ENCODE measurements around the gene GALK2. TPM values are rescaled to one million over a fixed set of nuclear protein-coding genes. Genes with fewer than 3 reads are reported as not detected.

The GALK2 gene
- total and polyA plus RNA-seq, 7 donors, result 14.7 to 36.0 (median 16.3) TPM

DNA sequence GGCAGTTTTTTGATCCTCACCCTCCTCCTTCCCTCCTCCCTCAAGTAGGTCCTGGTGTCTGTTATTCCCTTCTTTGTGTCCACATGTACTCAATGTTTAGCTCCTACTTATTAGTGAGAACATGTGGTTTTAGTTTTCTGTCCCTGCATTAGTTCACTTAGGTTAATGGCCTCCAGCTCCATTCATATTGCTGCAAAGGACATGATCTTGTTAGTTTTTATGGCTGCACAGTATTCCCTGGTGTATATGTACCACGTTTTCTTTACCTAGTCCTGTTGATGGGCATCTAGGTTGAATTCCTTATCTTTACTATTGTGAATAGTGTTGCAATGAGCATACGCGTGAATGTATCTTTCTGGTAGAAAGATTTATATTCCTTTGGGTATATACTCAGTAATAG, 191.3 kb downstream of the GALK2 start:
- no peaks in the 10 kb centered on the region for H3K4me1 ChIP-seq
- ATAC-seq, result no peak
- 70 to 78% (median 76%) methylated on average over 3 of the region's 3 CpGs for WGBS, 3 donors
- no peak overlapping the region for H3K4me3 ChIP-seq
- no peaks in the 10 kb centered on the region for H3K9me3 ChIP-seq
- no peak for TF ChIP-seq CTCF (IDR thresholded peaks at IDR 0.05)
- H3K36me3 ChIP-seq (ENCODE audit: insufficient read depth in 1 of 2, low read depth in 1 of 2), result no peaks in the 10 kb centered on the region
- DNase-seq, result no peak
- intact Hi-C loops (cut with DNase I), result loop anchor here in 1 of 2 donors (10.0 kb wide), 1 partner anchor 83 kb away; no protein-coding TSS in a partner anchor
- H3K27ac ChIP-seq, result no peak overlapping the region
- H3K27me3 ChIP-seq (ENCODE audit: insufficient read depth in 3 of 3, low read length in 2 of 3), result no peaks in the 10 kb centered on the region

- intact Hi-C loops (cut with DNase I), result loop anchor here in 1 of 2 donors (10.0 kb wide), 1 partner anchor 78 kb away; no protein-coding TSS in a partner anchor
- DNase-seq, result no peak
These were observed 196.4 kb downstream of the GALK2 start for GRCh38 chr15:49366496-49366895.

DNA sequence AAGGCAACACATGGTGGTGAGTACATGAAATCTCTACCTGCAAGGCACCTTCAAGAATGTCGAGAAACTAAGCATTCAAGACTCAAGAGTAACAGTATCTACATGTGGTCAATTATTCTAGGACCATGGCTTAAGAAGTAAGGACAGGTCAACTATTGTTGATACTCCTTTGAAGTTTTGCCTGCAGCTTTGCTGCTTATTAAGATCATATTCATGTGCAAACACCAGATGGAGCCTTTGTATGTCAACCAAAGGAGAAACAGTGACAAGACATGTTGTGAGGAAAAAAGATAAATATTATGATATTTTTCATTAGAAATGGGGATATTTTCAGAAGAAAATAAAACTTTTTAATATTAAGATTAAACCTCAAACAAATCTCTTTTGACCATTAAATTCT, 200.7 kb downstream of the GALK2 start:
- DNase-seq, result no peak
- H3K27me3 ChIP-seq (ENCODE audit: insufficient read depth in 3 of 3, low read length in 2 of 3), result no peaks in the 10 kb centered on the region
- no peak overlapping the region for H3K4me3 ChIP-seq
- no peak overlapping the region for H3K27ac ChIP-seq
- TF ChIP-seq CTCF (IDR thresholded peaks at IDR 0.05), result no peak
- H3K4me1 ChIP-seq, result no peaks in the 10 kb centered on the region
- H3K9me3 ChIP-seq, result no peaks in the 10 kb centered on the region
- intact Hi-C loops (cut with DNase I), result no loop called here
- no peaks in the 10 kb centered on the region for H3K36me3 ChIP-seq (ENCODE audit: insufficient read depth in 1 of 2, low read depth in 1 of 2)
- ATAC-seq, result no peak
- WGBS, 3 donors, result 77 to 87% (median 86%) methylated on average over 1 of the region's 1 CpG

More at GRCh38 chr15:49366496-49366895, 196.4 kb downstream of the GALK2 start:
- Histone ChIP-seq H3K4me3 (no peak overlapping the region), H3K27me3 (ENCODE audit: insufficient read depth in 3 of 3, low read length in 2 of 3) (no peaks in the 10 kb centered on the region), H3K27ac (no peak overlapping the region), H3K4me1 (no peaks in the 10 kb centered on the region), H3K9me3 (no peaks in the 10 kb centered on the region), H3K36me3 (ENCODE audit: insufficient read depth in 1 of 2, low read depth in 1 of 2) (no peaks in the 10 kb centered on the region)
- no peak for TF ChIP-seq CTCF (IDR thresholded peaks at IDR 0.05)
- ATAC-seq, result no peak
- 97 to 98% (median 98%) methylated on average over 16 to 22 of the region's 22 CpGs for WGBS, 3 donors

DNA sequence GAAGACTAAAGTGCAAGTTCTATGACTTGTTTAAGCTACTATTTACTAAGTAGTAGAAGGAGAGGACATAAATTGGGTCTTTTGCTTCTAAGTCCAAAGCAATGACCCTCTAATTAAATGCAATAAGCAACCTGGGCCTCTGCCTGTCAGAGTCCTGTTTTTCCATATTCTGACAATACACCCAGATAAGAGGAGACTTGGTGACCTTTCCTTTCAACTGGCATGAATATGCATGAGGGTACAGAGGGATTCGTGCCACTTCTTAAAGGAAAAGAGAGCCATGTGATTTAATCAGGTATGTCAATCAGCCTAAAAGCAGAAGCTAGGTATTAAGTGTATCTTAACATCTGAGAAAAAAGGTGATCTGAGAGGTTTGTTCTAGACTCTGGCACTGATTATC, 202.3 kb downstream of the GALK2 start:
- Histone ChIP-seq H3K36me3 (ENCODE audit: insufficient read depth in 1 of 2, low read depth in 1 of 2) (no peaks in the 10 kb centered on the region), H3K4me1 (no peaks in the 10 kb centered on the region), H3K4me3 (no peak overlapping the region), H3K27ac (no peak overlapping the region), H3K9me3 (no peaks in the 10 kb centered on the region), H3K27me3 (ENCODE audit: insufficient read depth in 3 of 3, low read length in 2 of 3) (no peaks in the 10 kb centered on the region)
- no peak for ATAC-seq
- no peak for DNase-seq
- 79 to 86% (median 82%) methylated on average over 1 of the region's 1 CpG for WGBS, 3 donors
- intact Hi-C loops (cut with DNase I), result no loop called here
- TF ChIP-seq CTCF (IDR thresholded peaks at IDR 0.05), result no peak

DNA sequence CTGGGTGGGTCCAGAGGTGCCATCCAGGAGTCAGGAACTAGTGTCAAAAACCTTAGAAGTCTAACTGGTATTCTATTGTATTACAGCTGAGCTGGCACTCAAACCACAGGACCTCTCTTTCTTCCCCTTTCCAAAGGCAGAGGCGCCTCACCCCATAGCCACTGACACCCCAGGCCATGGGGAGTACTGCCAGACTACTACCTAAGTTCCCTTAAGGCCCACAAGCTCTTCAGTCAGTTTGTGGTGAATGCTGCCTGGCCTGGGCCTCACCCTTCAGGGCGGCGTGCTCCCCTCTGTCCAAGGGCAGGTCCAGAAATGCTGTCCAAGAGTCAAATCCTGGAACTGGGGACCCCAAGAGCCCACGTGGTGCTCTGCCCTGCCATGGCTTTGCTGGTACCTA, 209.9 kb downstream of the GALK2 start:
- no peak overlapping the region for H3K27ac ChIP-seq
- H3K36me3 ChIP-seq (ENCODE audit: insufficient read depth in 1 of 2, low read depth in 1 of 2), result no peaks in the 10 kb centered on the region
- intact Hi-C loops (cut with DNase I), result no loop called here
- no peak for TF ChIP-seq CTCF (IDR thresholded peaks at IDR 0.05)
- WGBS, 3 donors, result 86 to 96% (median 89%) methylated on average over 4 of the region's 4 CpGs
- DNase-seq, result no peak
- no peak for ATAC-seq
- H3K27me3 ChIP-seq (ENCODE audit: insufficient read depth in 3 of 3, low read length in 2 of 3), result no peaks in the 10 kb centered on the region
- H3K9me3 ChIP-seq, result no peaks in the 10 kb centered on the region
- no peaks in the 10 kb centered on the region for H3K4me1 ChIP-seq
- no peak overlapping the region for H3K4me3 ChIP-seq
